ENCODE data around the gene CDH23.

The CDH23 gene

GRCh38 chr10:71573562-71574518, 177.1 kb downstream of the CDH23 start:
- Mint-ChIP-seq H3K9me3 (no peaks in the 10 kb centered on the region), H3K4me3 (no peak overlapping the region), H3K27ac (no peak overlapping the region), H3K36me3 (ENCODE audit: low read depth) (no peaks in the 10 kb centered on the region), H3K4me1 (ENCODE audit: low read depth) (no peaks in the 10 kb centered on the region), H3K27me3 (ENCODE audit: low read depth) (no peaks in the 10 kb centered on the region)

DNA sequence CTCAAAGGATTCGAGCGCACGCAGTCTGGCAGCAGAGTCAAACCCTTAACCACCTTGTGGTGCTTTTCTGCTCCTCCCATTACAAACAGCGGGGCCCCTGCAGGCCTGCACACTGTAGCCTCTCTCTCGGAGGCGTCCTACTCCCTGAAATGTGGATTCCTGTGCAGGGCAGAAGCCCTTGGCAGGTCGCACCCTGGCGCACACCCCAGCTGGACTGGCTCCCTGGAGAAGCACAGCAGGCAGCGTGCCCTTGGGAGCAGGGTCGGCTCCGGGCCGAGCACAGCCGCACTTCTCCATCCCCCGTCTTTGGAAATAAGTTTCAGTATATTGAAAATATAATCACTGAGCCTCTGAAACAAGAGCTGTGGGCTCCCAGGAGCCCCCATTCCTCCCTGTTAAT, 178.7 kb downstream of the CDH23 start:
- Mint-ChIP-seq H3K4me1 (ENCODE audit: low read depth) (no peaks in the 10 kb centered on the region), H3K4me3 (no peak overlapping the region), H3K27me3 (ENCODE audit: low read depth) (no peaks in the 10 kb centered on the region), H3K9me3 (no peaks in the 10 kb centered on the region), H3K36me3 (ENCODE audit: low read depth) (no peaks in the 10 kb centered on the region), H3K27ac (no peak overlapping the region)

DNA sequence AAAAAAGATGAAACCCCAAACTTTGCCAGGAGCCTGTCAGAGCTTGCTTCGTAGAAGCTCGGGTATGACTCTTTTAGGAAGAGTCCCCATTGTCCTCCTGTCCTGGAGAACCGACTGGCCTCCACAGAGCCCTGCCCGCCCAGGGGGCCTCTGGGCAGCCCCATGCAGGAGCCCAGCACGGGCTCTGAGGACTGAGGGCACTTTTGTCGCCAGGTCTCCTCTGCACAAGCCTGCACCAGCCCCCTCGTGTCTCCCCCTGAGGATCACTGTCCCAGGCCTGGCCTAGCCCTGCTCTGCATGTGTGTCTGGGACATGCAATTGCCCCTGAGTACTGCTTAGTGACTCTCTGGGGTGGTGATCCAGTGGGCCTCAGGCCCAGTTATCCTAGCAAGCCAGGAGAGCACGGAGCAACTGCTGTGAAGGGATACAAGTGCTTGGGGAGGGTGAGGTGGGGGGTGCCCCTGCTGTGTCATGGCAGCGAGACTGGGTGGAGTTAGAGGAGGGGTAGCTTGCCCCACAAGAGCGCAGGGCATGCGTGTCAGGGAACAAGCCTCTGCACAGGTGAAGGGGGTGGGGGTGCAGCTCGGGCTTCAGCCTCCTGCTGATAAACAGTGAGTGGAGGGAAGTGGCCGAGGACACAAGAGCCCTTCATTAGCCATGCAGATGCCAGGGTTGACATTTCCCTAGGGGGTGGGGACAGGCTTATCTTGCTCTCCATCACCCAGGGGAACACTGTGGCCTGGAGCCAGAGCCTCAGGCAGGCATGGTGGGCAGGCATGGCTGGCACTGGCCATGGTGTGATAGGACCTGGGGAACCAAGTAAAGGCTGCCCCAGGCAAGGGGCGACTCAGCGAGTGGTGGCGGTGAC, 179.4 kb downstream of the CDH23 start:
- no peaks in the 10 kb centered on the region for H3K27me3 Mint-ChIP-seq (ENCODE audit: low read depth)
- H3K36me3 Mint-ChIP-seq (ENCODE audit: low read depth) = no peaks in the 10 kb centered on the region
- no peaks in the 10 kb centered on the region for H3K9me3 Mint-ChIP-seq
- H3K27ac Mint-ChIP-seq = no peak overlapping the region
- no peaks in the 10 kb centered on the region for H3K4me1 Mint-ChIP-seq (ENCODE audit: low read depth)
- H3K4me3 Mint-ChIP-seq = no peak overlapping the region

- Mint-ChIP-seq H3K4me1 (ENCODE audit: low read depth) (no peaks in the 10 kb centered on the region), H3K4me3 (no peak overlapping the region), H3K27ac (no peak overlapping the region), H3K36me3 (ENCODE audit: low read depth) (no peaks in the 10 kb centered on the region), H3K9me3 (no peaks in the 10 kb centered on the region), H3K27me3 (ENCODE audit: low read depth) (no peaks in the 10 kb centered on the region)
These were observed 180.1 kb downstream of the CDH23 start for GRCh38 chr10:71576842-71577241.

DNA sequence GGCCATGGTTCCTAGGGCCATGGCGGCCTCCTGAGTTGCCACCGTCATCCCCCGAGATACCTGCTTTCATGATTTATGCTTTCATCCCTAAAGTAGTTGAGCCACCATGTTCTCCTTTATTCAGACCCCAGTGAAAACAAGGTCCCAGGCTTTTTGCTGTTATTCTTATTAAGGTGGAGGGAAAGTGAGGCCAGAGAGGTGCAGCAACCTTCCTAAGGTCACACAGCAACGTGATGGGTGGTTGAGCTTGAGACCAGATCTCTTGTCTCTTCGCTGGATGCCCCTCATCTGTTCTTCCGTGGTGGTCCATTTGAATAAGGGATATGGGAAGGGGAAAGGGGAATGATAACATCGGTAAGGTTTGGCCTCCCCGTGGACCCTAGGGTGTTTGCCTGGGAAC, 180.6 kb downstream of the CDH23 start:
- no peaks in the 10 kb centered on the region for H3K9me3 Mint-ChIP-seq
- H3K27me3 Mint-ChIP-seq (ENCODE audit: low read depth) = no peaks in the 10 kb centered on the region
- H3K4me1 Mint-ChIP-seq (ENCODE audit: low read depth) = no peaks in the 10 kb centered on the region
- no peaks in the 10 kb centered on the region for H3K36me3 Mint-ChIP-seq (ENCODE audit: low read depth)
- H3K27ac Mint-ChIP-seq = no peak overlapping the region
- no peak overlapping the region for H3K4me3 Mint-ChIP-seq

DNA sequence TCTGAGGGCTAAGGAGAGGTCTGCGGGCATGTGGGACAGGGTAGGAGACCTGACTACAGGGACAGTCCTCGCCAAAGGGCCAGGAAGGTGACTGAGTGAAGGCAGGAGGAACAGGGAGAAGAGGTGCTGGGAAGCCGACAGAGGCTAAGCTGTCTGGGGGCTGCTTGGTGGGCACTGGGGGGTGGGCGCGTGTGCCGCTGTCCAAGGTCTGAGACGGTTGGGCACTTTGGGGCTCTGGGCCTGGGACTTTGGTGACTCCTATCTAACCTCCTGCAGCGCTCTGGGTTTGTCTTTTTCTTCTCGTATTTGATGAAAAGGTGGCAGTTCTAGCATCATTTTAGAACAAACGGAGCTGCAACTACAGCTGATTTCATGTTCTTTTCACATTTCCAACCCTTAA, 181.3 kb downstream of the CDH23 start:
- no peak overlapping the region for H3K4me3 Mint-ChIP-seq
- no peak overlapping the region for H3K27ac Mint-ChIP-seq
- H3K9me3 Mint-ChIP-seq = no peaks in the 10 kb centered on the region
- no peaks in the 10 kb centered on the region for H3K36me3 Mint-ChIP-seq (ENCODE audit: low read depth)
- H3K4me1 Mint-ChIP-seq (ENCODE audit: low read depth) = no peaks in the 10 kb centered on the region
- no peaks in the 10 kb centered on the region for H3K27me3 Mint-ChIP-seq (ENCODE audit: low read depth)

DNA sequence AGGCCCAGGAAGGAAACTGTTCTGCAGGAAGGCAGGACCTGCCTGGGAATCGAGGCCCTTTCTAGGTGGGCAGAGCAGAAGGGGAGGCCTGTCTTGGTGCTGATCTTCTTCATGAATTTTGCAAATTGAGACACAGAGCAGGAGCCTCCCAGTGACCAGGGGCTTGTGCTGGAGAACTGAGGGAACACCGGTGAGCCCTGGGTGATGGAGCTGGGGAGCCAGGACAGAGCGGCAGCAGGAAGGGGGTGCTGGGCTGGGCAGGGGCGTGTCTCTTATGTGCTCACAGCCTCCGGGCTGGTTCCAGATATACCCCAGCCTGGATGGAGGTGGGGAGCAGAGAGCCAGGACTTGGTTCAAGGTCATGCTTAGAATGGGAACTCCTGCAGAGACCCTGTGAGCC, 182.9 kb downstream of the CDH23 start:
- no peak overlapping the region for H3K4me3 Mint-ChIP-seq
- H3K27me3 Mint-ChIP-seq (ENCODE audit: low read depth) = no peaks in the 10 kb centered on the region
- no peak overlapping the region for H3K27ac Mint-ChIP-seq
- H3K36me3 Mint-ChIP-seq (ENCODE audit: low read depth) = no peaks in the 10 kb centered on the region
- no peaks in the 10 kb centered on the region for H3K4me1 Mint-ChIP-seq (ENCODE audit: low read depth)
- H3K9me3 Mint-ChIP-seq = no peaks in the 10 kb centered on the region

GRCh38 chr10:71580415-71580814, 183.7 kb downstream of the CDH23 start:
- H3K27ac Mint-ChIP-seq = no peak overlapping the region
- no peaks in the 10 kb centered on the region for H3K4me1 Mint-ChIP-seq (ENCODE audit: low read depth)
- no peaks in the 10 kb centered on the region for H3K27me3 Mint-ChIP-seq (ENCODE audit: low read depth)
- H3K4me3 Mint-ChIP-seq = no peak overlapping the region
- H3K36me3 Mint-ChIP-seq (ENCODE audit: low read depth) = no peaks in the 10 kb centered on the region
- no peaks in the 10 kb centered on the region for H3K9me3 Mint-ChIP-seq

GRCh38 chr10:71580926-71581325, 184.2 kb downstream of the CDH23 start:
- H3K4me3 Mint-ChIP-seq = no peak overlapping the region
- H3K36me3 Mint-ChIP-seq (ENCODE audit: low read depth) = no peaks in the 10 kb centered on the region
- no peaks in the 10 kb centered on the region for H3K4me1 Mint-ChIP-seq (ENCODE audit: low read depth)
- no peaks in the 10 kb centered on the region for H3K27me3 Mint-ChIP-seq (ENCODE audit: low read depth)
- no peaks in the 10 kb centered on the region for H3K9me3 Mint-ChIP-seq
- no peak overlapping the region for H3K27ac Mint-ChIP-seq

DNA sequence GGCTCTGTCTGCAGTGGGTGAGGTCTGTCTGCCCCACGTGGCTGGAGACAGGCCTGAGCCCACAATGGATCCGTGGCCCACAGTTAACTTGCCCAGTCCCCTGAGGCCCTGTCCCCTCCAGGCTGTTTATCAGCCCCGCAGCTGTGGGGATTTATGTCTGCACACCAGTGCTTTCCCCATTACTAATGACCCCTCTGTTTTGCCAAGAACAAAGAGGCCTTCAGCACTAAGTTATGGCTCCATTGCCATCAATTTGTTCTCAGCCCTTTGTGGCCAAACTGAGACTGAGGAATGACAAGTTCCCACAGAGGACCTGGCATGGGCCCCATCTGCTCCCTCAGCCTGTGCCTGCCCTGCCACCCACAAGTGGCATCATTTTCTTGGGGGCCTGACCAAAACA, 184.7 kb downstream of the CDH23 start:
- H3K36me3 Mint-ChIP-seq (ENCODE audit: low read depth) = no peaks in the 10 kb centered on the region
- no peak overlapping the region for H3K27ac Mint-ChIP-seq
- H3K9me3 Mint-ChIP-seq = no peaks in the 10 kb centered on the region
- H3K4me1 Mint-ChIP-seq (ENCODE audit: low read depth) = no peaks in the 10 kb centered on the region
- H3K4me3 Mint-ChIP-seq = no peak overlapping the region
- no peaks in the 10 kb centered on the region for H3K27me3 Mint-ChIP-seq (ENCODE audit: low read depth)

GRCh38 chr10:71582019-71582418, 185.3 kb downstream of the CDH23 start:
- H3K9me3 Mint-ChIP-seq = no peaks in the 10 kb centered on the region
- no peak overlapping the region for H3K4me3 Mint-ChIP-seq
- no peak overlapping the region for H3K27ac Mint-ChIP-seq
- H3K27me3 Mint-ChIP-seq (ENCODE audit: low read depth) = no peaks in the 10 kb centered on the region
- H3K36me3 Mint-ChIP-seq (ENCODE audit: low read depth) = no peaks in the 10 kb centered on the region
- no peaks in the 10 kb centered on the region for H3K4me1 Mint-ChIP-seq (ENCODE audit: low read depth)

GRCh38 chr10:71582506-71583475, 186.1 kb downstream of the CDH23 start:
- Mint-ChIP-seq H3K4me3 (no peak overlapping the region), H3K27ac (no peak overlapping the region), H3K4me1 (ENCODE audit: low read depth) (no peaks in the 10 kb centered on the region), H3K36me3 (ENCODE audit: low read depth) (no peaks in the 10 kb centered on the region), H3K9me3 (no peaks in the 10 kb centered on the region), H3K27me3 (ENCODE audit: low read depth) (no peaks in the 10 kb centered on the region)

DNA sequence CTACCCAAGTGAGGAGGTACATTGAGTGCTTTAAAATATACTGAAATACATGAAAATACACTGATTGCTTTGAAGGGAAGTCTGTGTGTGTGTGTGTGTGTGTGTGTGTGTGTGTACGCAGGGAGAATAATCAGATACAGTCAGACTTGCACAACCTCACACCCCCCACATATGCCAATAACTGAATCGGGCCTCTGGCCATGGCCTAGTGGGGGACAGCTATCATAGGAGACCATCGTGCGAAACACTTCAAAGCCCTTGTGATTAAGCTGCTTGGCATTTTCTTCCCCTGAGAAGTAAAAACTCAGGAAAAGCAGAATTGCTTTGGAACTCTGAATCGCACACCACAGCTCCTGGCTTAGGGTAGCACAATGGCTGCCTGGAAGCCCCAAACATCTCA, 187.7 kb downstream of the CDH23 start:
- H3K9me3 Mint-ChIP-seq = no peaks in the 10 kb centered on the region
- H3K27me3 Mint-ChIP-seq (ENCODE audit: low read depth) = no peaks in the 10 kb centered on the region
- no peak overlapping the region for H3K4me3 Mint-ChIP-seq
- no peaks in the 10 kb centered on the region for H3K4me1 Mint-ChIP-seq (ENCODE audit: low read depth)
- no peaks in the 10 kb centered on the region for H3K36me3 Mint-ChIP-seq (ENCODE audit: low read depth)
- no peak overlapping the region for H3K27ac Mint-ChIP-seq

DNA sequence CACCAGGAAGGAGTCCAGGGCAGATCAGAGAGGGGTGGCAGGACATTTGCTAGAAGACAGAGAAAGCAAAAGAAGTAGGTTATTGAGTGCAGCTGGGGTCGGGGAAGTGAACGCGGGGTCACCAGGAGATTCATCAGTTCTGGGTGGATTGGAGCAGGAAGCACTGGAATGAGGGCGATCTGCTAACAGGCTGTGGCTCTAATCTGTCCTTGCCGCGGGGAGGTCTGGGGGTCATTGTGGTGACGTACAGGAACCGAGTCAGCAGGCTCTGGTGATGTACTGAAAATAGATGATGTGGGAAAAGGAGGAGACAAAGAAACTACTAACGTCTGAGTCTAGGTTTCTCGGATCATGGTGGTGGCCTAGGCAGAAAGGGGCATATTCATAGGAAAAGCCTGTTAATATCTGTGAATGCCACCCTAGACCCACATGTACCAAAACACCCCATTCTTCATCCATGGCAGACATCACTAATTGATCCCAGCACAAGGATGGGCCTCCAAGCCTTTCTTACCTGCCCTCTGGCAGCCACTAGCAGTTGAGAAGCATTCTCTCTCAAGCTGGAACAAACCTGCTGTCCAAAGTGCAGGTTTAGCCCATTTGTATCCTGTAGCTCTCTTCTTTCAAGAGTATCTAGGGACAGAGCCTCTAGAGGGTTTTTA, 188.3 kb downstream of the CDH23 start:
- no peak overlapping the region for H3K4me3 Mint-ChIP-seq
- no peaks in the 10 kb centered on the region for H3K36me3 Mint-ChIP-seq (ENCODE audit: low read depth)
- H3K4me1 Mint-ChIP-seq (ENCODE audit: low read depth) = no peaks in the 10 kb centered on the region
- no peaks in the 10 kb centered on the region for H3K9me3 Mint-ChIP-seq
- no peaks in the 10 kb centered on the region for H3K27me3 Mint-ChIP-seq (ENCODE audit: low read depth)
- no peak overlapping the region for H3K27ac Mint-ChIP-seq

All from T-helper 1 cell treated with Interleukin-12 subunit alpha and Interleukin-12 subunit beta and Interleukin-4 antibody, amounts not matched to agents 30 μg/mL and 1 μg/mL, for 36 hours (primary cell).